ENCODE measurements around the gene PRR20G. TPM values are rescaled to one million over a fixed set of nuclear protein-coding genes. Genes with fewer than 3 reads are reported as not detected.

PRR20G gene
- total and polyA plus RNA-seq, 2 donors (not counting 1 experiment from before 2014, with no cell fraction given) = not detected

DNA sequence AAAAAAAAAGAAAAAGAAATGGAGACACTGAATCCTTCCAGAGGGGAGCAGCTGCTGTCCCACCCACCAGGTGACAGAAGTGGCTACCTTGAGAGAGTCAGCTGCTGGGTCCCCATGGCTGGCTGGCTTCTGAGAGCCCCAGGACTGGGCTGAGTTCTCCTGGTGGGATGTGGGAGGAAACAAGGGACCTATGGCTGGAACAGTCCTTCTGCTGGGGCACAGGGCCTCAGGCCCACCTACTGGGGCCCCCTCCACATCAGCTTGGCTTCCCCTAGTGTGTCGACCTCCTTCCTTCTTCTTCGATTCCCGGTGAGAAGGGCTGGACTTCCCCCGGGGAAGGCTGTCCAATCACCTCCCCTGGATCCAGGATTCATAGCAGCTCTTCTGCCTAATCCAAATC, 32.3 kb downstream of the PRR20G start:
- H3K9me3 ChIP-seq (ENCODE audit: control extremely low read depth in 1 of 3, control insufficient read depth in 2 of 3, insufficient read depth in 1 of 3, low read length in 2 of 3) = no peaks in the 10 kb centered on the region
- no peak overlapping the region for H3K4me2 ChIP-seq (replicated peaks; ENCODE audit: low read depth, low read length, poor library complexity, severe bottlenecking)
- no peak overlapping the region for H3K4me3 Mint-ChIP-seq
- DNase-seq (no peak), ATAC-seq (ENCODE audit: low read depth) (no peak)
- no peaks in the 10 kb centered on the region for H3K27me3 ChIP-seq (replicated peaks in 1 of 4; ENCODE audit: control extremely low read depth in 1 of 4, control insufficient read depth in 3 of 4, insufficient read depth in 4 of 4, low read length in 3 of 4)
- H3K4me1 ChIP-seq (ENCODE audit: control insufficient read depth in 2 of 2, insufficient read depth in 2 of 2, low read length in 2 of 2) = no peaks in the 10 kb centered on the region
- no peak overlapping the region for H2AFZ ChIP-seq (ENCODE audit: insufficient read depth, low read depth, low read length, poor library complexity, severe bottlenecking)
- H3K27me3 Mint-ChIP-seq = peaks cover 10% of the 10 kb centered on the region
- WGBS (ENCODE audit: insufficient coverage) = 69% methylated on average over 4 of the region's 4 CpGs
- TF ChIP-seq, protein P1, sequence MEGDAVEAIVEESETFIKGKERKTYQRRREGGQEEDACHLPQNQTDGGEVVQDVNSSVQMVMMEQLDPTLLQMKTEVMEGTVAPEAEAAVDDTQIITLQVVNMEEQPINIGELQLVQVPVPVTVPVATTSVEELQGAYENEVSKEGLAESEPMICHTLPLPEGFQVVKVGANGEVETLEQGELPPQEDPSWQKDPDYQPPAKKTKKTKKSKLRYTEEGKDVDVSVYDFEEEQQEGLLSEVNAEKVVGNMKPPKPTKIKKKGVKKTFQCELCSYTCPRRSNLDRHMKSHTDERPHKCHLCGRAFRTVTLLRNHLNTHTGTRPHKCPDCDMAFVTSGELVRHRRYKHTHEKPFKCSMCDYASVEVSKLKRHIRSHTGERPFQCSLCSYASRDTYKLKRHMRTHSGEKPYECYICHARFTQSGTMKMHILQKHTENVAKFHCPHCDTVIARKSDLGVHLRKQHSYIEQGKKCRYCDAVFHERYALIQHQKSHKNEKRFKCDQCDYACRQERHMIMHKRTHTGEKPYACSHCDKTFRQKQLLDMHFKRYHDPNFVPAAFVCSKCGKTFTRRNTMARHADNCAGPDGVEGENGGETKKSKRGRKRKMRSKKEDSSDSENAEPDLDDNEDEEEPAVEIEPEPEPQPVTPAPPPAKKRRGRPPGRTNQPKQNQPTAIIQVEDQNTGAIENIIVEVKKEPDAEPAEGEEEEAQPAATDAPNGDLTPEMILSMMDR (IDR thresholded peaks at IDR 0.05) = no peak
- no peak for TF ChIP-seq EZH2 (IDR thresholded peaks at IDR 0.05; ENCODE audit: borderline replicate concordance, insufficient read depth, low read depth, low read length, poor library complexity, severe bottlenecking)
- no peak overlapping the region for H3K4me3 ChIP-seq (ENCODE audit: control extremely low read depth in 1 of 5, extremely low read depth in 1 of 5, insufficient read depth in 1 of 5, low read depth in 2 of 5, low read length in 4 of 5)
- no peaks in the 10 kb centered on the region for H4K20me1 ChIP-seq (ENCODE audit: control insufficient read depth, insufficient read depth, low read length, poor library complexity, severe bottlenecking)
- CTCF ChIA-PET = no interaction called here
- H3K27ac Mint-ChIP-seq = no peak overlapping the region
- H3K9me3 Mint-ChIP-seq (ENCODE audit: insufficient read depth) = no peaks in the 10 kb centered on the region
- no peaks in the 10 kb centered on the region for H3K36me3 ChIP-seq (replicated peaks in 1 of 2; ENCODE audit: control extremely low read depth in 1 of 2, control insufficient read depth in 1 of 2, extremely low read depth in 1 of 2, insufficient read depth in 2 of 2, low read length in 1 of 2)
- intact Hi-C loops (cut with micrococcal nuclease) = no loop called here
- H3K9ac ChIP-seq (ENCODE audit: low read length) = no peak overlapping the region
- H3K27ac ChIP-seq (ENCODE audit: low read length in 2 of 2) = no peak overlapping the region
- H3K4me1 Mint-ChIP-seq = no peaks in the 10 kb centered on the region
- no peaks in the 10 kb centered on the region for H3K79me2 ChIP-seq (ENCODE audit: control insufficient read depth, insufficient read depth, low read length)
- POLR2A ChIA-PET = no interaction called here

DNA sequence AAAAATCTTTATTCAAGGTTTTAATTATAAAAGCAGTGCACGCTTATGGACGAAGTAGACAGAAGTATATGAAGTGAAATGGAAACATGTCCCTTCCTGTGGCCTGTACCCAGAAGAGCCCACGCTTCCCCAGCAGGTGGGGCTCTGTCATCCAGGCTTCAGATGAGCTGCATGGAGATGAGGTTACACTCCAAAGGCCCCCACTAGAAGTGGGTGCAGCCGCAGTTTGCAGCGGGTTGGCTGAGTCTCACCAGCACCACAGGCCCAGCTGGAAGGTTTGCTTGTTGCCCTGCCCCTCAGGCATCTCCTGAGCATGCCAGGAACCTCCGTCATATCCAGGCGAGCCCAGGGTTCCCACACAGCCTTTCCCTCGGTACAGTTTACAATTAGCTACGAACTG, 33.1 kb downstream of the PRR20G start:
- H3K79me2 ChIP-seq (ENCODE audit: control insufficient read depth, insufficient read depth, low read length) = no peaks in the 10 kb centered on the region
- Mint-ChIP-seq H3K4me3 (no peak overlapping the region), H3K27ac (no peak overlapping the region), H3K9me3 (ENCODE audit: insufficient read depth) (no peaks in the 10 kb centered on the region), H3K27me3 (peaks cover 9% of the 10 kb centered on the region), H3K4me1 (no peaks in the 10 kb centered on the region)
- whole genome bisulfite sequencing (ENCODE audit: insufficient coverage) = 80% methylated on average over 9 of the region's 9 CpGs
- ATAC-seq (ENCODE audit: low read depth) = no peak
- no peaks in the 10 kb centered on the region for H3K36me3 ChIP-seq (replicated peaks in 1 of 2; ENCODE audit: control extremely low read depth in 1 of 2, control insufficient read depth in 1 of 2, extremely low read depth in 1 of 2, insufficient read depth in 2 of 2, low read length in 1 of 2)
- H3K9ac ChIP-seq (ENCODE audit: low read length) = no peak overlapping the region
- ChIA-PET CTCF (no interaction called here), POLR2A (no interaction called here)
- DNase-seq = no peak
- H3K27ac ChIP-seq (ENCODE audit: low read length in 2 of 2) = no peak overlapping the region
- H3K27me3 ChIP-seq (replicated peaks in 1 of 4; ENCODE audit: control extremely low read depth in 1 of 4, control insufficient read depth in 3 of 4, insufficient read depth in 4 of 4, low read length in 3 of 4) = no peaks in the 10 kb centered on the region
- intact Hi-C loops (cut with micrococcal nuclease) = no loop called here
- H4K20me1 ChIP-seq (ENCODE audit: control insufficient read depth, insufficient read depth, low read length, poor library complexity, severe bottlenecking) = no peaks in the 10 kb centered on the region
- TF ChIP-seq, protein P1 (IDR thresholded peaks at IDR 0.05) = no peak
- TF ChIP-seq EZH2 (IDR thresholded peaks at IDR 0.05; ENCODE audit: borderline replicate concordance, insufficient read depth, low read depth, low read length, poor library complexity, severe bottlenecking) = no peak
- H2AFZ ChIP-seq (ENCODE audit: insufficient read depth, low read depth, low read length, poor library complexity, severe bottlenecking) = no peak overlapping the region
- no peak overlapping the region for H3K4me2 ChIP-seq (replicated peaks; ENCODE audit: low read depth, low read length, poor library complexity, severe bottlenecking)
- H3K9me3 ChIP-seq (ENCODE audit: control extremely low read depth in 1 of 3, control insufficient read depth in 2 of 3, insufficient read depth in 1 of 3, low read length in 2 of 3) = no peaks in the 10 kb centered on the region
- no peaks in the 10 kb centered on the region for H3K4me1 ChIP-seq (ENCODE audit: control insufficient read depth in 2 of 2, insufficient read depth in 2 of 2, low read length in 2 of 2)
- no peak overlapping the region for H3K4me3 ChIP-seq (ENCODE audit: control extremely low read depth in 1 of 5, extremely low read depth in 1 of 5, insufficient read depth in 1 of 5, low read depth in 2 of 5, low read length in 4 of 5)

Measured in B cell (primary cell).